MM.1S (cell line): ENCODE results near the gene STX1A.

Source experiments
- DNase-seq: peaks from one replicate; pipeline ENCODE4 v3.0.0-alpha.2; 2015
- H2AFZ ChIP-seq: fragments of 300-600 bp; sonication (generic); 2 replicates; pipeline ENCODE4 v1.6.0; 2016; ENCODE audit warnings: antibody characterized with exemption, low read length
- H3F3A ChIP-seq: fragments of 300-600 bp; sonication (generic); 2 replicates; pipeline ENCODE4 v1.6.1; 2016; ENCODE audit warnings: mild to moderate bottlenecking, antibody characterized with exemption, low read length, moderate library complexity, mixed read lengths; ENCODE audit not compliant: insufficient read depth
- H3K27ac ChIP-seq: fragments of 300-600 bp; sonication (generic); 2 replicates; pipeline ENCODE4 v1.5.1; 2016; ENCODE audit warnings: mild to moderate bottlenecking, low read length
- H3K27me3 ChIP-seq: fragments of 300-600 bp; sonication (generic); replicated peaks from 2 replicates; pipeline ENCODE4 v1.6.0; 2016; ENCODE audit warnings: low read length; ENCODE audit not compliant: insufficient read depth
- H3K36me3 ChIP-seq: fragments of 300-600 bp; sonication (generic); replicated peaks from 2 replicates; pipeline ENCODE4 v1.6.1; 2016; ENCODE audit warnings: mild to moderate bottlenecking, low read length, mixed read lengths; ENCODE audit not compliant: insufficient read depth
- H3K4me1 ChIP-seq: fragments of 300-600 bp; sonication (generic); 2 replicates; pipeline ENCODE4 v1.6.1; 2016; ENCODE audit warnings: low read length, mixed read lengths
- H3K4me2 ChIP-seq: fragments of 300-600 bp; sonication (generic); 2 replicates; pipeline ENCODE4 v1.6.0; 2016; ENCODE audit warnings: low read depth, low read length
- H3K4me3 ChIP-seq: fragments of 300-600 bp; sonication (generic); 2 replicates; pipeline ENCODE4 v1.5.1; 2016; ENCODE audit warnings: low read length, mixed read lengths
- H3K79me2 ChIP-seq: fragments of 300-600 bp; sonication (generic); 2 replicates; pipeline ENCODE4 v1.6.1; 2016; ENCODE audit warnings: mixed run types, low read length, mixed read lengths
- H3K9ac ChIP-seq: fragments of 300-600 bp; sonication (generic); 2 replicates; pipeline ENCODE4 v1.6.1; 2016; ENCODE audit warnings: low read length, mixed read lengths
- H3K9me2 ChIP-seq: fragments of 300-600 bp; sonication (generic); replicated peaks from 2 replicates; pipeline ENCODE4 v1.6.1; 2016; ENCODE audit warnings: mild to moderate bottlenecking, low read length, mixed read lengths; ENCODE audit not compliant: insufficient read depth
- H3K9me3 ChIP-seq: fragments of 300-600 bp; sonication (generic); replicated peaks from 2 replicates; pipeline ENCODE4 v1.6.1; 2016; ENCODE audit warnings: mild to moderate bottlenecking, low read length, mixed read lengths; ENCODE audit not compliant: insufficient read depth
- H4K20me1 ChIP-seq: fragments of 300-600 bp; sonication (generic); 2 replicates; pipeline ENCODE4 v1.6.1; 2016; ENCODE audit warnings: mild to moderate bottlenecking, low read length, moderate library complexity, mixed read lengths; ENCODE audit not compliant: insufficient read depth
- CTCF ChIP-seq: fragments of 300-600 bp; sonication (generic); IDR thresholded peaks from 2 replicates; pipeline ENCODE4 v1.5.1; 2016; ENCODE audit warnings: antibody characterized with exemption, low read length, mixed read lengths
- EZH2 ChIP-seq: fragments of 300-600 bp; sonication (generic); optimal IDR thresholded peaks from 2 replicates; pipeline ENCODE3; 2017; ENCODE audit warnings: low read depth, mild to moderate bottlenecking, antibody characterized with exemption, low read length, mixed read lengths
- EZH2phosphoT487 ChIP-seq: fragments of 300-600 bp; sonication (generic); IDR thresholded peaks from 2 replicates; pipeline ENCODE4 v1.6.1; 2018; ENCODE audit warnings: antibody characterized with exemption, low read length

Gene STX1A

GRCh38 chr7:73696372-73696771, 23.1 kb downstream of the STX1A start:
- no peak for DNase-seq
- no peaks in the 10 kb centered on the region for H3K9me2 ChIP-seq
- H3K4me1 ChIP-seq, result no peaks in the 10 kb centered on the region
- H3K79me2 ChIP-seq, result no peaks in the 10 kb centered on the region
- H3K36me3 ChIP-seq, result no peaks in the 10 kb centered on the region; the same call in 1 of the 2 replicates
- H3K4me2 ChIP-seq, result no peak overlapping the region
- no peaks in the 10 kb centered on the region for H3K27me3 ChIP-seq
- H3K9ac ChIP-seq, result no peak overlapping the region
- H4K20me1 ChIP-seq, result no peaks in the 10 kb centered on the region
- no peak overlapping the region for H3K4me3 ChIP-seq
- H2AFZ ChIP-seq, result no peak overlapping the region
- TF ChIP-seq CTCF, result no peak
- no peak for TF ChIP-seq EZH2phosphoT487
- TF ChIP-seq EZH2, result no peak
- no peak overlapping the region for H3K27ac ChIP-seq
- no peaks in the 10 kb centered on the region for H3K9me3 ChIP-seq
- H3F3A ChIP-seq, result no peaks in the 10 kb centered on the region; the same call in 1 of the 2 replicates

DNA sequence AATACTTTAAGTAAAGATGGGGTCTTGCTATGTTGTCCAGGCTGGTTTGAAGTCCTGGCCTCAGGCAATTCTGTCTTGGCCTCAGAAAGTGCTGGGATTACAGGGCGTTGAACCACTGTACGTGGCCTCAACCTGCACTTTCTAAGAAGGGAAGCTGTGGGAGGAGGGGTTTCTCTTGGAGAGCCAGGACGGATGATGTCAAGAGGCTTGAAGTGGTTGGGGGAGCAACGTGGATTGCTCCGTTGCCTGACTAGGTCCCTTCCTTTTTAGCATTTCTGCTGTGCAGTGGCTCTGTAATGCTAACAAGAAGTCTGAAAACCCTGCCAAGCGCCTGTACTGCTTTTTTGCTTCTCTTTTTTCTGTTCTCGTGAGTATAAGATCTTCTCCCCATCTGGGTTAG, 28.8 kb downstream of the STX1A start:
- no peaks in the 10 kb centered on the region; the same call in 1 of the 2 replicates for H3K36me3 ChIP-seq
- peaks cover 34% of the 10 kb centered on the region for H3K79me2 ChIP-seq
- H3K4me3 ChIP-seq, result no peak overlapping the region
- no peak overlapping the region for H3K9ac ChIP-seq
- no peaks in the 10 kb centered on the region for H3K4me1 ChIP-seq
- no peak overlapping the region for H3K4me2 ChIP-seq
- no peaks in the 10 kb centered on the region for H4K20me1 ChIP-seq
- H3K9me2 ChIP-seq, result no peaks in the 10 kb centered on the region
- no peak for TF ChIP-seq EZH2phosphoT487
- no peak for TF ChIP-seq CTCF
- TF ChIP-seq EZH2, result no peak
- H3K27ac ChIP-seq, result no peak overlapping the region
- H3K27me3 ChIP-seq, result no peaks in the 10 kb centered on the region
- DNase-seq, result no peak
- H3F3A ChIP-seq, result no peaks in the 10 kb centered on the region
- H2AFZ ChIP-seq, result no peak overlapping the region
- H3K9me3 ChIP-seq, result no peaks in the 10 kb centered on the region

- Histone ChIP-seq H3K9me2 (no peaks in the 10 kb centered on the region), H3K4me1 (no peaks in the 10 kb centered on the region), H3K4me2 (no peak overlapping the region), H3K79me2 (peaks cover 57% of the 10 kb centered on the region), H2AFZ (no peak overlapping the region), H4K20me1 (no peaks in the 10 kb centered on the region), H3K36me3 (no peaks in the 10 kb centered on the region; the same call in 1 of the 2 replicates), H3K9ac (no peak overlapping the region), H3K27ac (no peak overlapping the region), H3K9me3 (no peaks in the 10 kb centered on the region), H3F3A (no peaks in the 10 kb centered on the region), H3K4me3 (no peak overlapping the region), H3K27me3 (no peaks in the 10 kb centered on the region)
- DNase-seq, result no peak
- no peak for TF ChIP-seq CTCF
- TF ChIP-seq EZH2phosphoT487, result no peak
- TF ChIP-seq EZH2, result no peak
These were observed 31.2 kb downstream of the STX1A start for GRCh38 chr7:73688288-73688687.

- Histone ChIP-seq H3K4me1 (peaks cover 6% of the 10 kb centered on the region), H3K4me2 (no peak overlapping the region), H4K20me1 (no peaks in the 10 kb centered on the region), H2AFZ (no peak overlapping the region), H3K9ac (no peak overlapping the region), H3K9me3 (no peaks in the 10 kb centered on the region), H3K36me3 (no peaks in the 10 kb centered on the region; the same call in 1 of the 2 replicates), H3F3A (no peaks in the 10 kb centered on the region), H3K79me2 (peaks cover 86% of the 10 kb centered on the region), H3K27me3 (no peaks in the 10 kb centered on the region), H3K4me3 (no peak overlapping the region), H3K9me2 (no peaks in the 10 kb centered on the region), H3K27ac (no peak overlapping the region)
- no peak for DNase-seq
- no peak for TF ChIP-seq EZH2
- TF ChIP-seq EZH2phosphoT487, result no peak
- TF ChIP-seq CTCF, result no peak
These were observed 34.2 kb downstream of the STX1A start for GRCh38 chr7:73685311-73685710.
